NCI-H146 (cell line): ENCODE measurements around the gene RXRB.

Experiments
- DNase-seq: peaks from one replicate; lab custom pipeline; 2025; lab: John Stamatoyannopoulos, UW

RXRB gene

DNA sequence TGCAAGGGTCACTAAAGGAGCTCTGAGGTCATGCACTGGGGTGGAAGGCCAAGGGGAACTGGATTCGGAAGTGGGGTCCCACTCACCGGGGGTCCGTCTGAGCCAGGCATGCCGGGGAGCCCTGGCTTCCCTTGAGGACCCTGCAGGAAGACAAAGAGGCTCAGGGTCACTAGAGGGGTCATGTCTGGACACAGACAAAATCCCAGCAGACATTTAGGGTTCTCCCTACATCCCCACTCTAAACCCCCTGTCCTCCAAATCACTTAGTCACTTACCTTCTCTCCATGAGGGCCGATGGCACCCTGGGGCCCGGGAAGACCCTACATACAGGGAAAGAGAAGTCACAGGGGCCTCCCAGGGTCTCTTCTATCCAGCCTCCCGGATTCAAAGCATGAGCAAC, 23.6 kb downstream of the RXRB start:
- no peak for DNase-seq

DNA sequence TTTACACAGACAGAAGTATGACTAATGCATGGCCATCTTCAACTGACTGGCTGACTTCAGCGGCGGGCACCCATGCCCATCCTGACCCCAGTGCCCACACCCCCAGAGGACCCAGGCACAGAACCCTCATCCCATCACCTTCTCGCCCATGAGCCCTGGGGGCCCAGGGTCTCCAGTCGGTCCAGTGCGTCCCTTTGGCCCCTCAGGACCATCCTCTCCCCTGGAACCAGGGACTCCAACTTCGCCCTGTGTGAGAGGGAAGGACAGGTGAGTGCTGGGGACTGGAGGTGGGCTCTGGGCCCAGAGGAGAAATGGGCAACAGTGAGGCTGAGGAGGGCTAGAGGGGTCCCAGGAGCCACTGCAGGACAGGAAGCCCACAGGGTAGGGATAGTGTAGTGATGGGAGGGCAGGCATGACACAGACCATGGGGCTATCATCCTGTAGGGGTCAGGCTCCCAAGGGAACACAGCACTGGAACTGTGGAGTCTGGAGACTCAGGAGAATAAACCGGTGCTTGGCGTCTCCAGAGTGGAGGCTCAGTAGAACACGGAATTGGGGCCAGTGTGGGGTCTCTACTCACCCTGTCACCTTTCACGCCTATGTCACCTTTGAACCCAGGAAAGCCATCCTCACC, 24.9 kb downstream of the RXRB start:
- DNase-seq, result no peak

DNA sequence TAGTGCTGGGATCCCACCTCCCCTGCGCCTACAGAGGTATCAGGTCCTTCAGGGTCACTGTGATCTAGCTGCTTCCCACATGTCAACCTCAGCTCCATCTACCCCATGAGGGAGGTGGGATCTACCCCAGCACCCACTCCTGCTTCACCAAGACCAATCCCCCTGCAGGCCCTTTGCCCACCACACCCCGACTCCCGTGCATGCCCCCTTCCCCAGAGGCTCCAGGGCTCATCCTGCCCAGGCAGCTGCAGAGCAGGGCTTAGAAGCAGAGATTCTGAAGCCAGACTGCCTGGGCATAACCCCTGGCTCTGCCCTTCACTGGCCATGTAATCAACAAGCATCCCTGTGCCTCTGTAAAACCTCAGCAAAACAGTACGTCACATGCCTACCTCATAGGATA, 25.7 kb downstream of the RXRB start:
- DNase-seq, result no peak

DNA sequence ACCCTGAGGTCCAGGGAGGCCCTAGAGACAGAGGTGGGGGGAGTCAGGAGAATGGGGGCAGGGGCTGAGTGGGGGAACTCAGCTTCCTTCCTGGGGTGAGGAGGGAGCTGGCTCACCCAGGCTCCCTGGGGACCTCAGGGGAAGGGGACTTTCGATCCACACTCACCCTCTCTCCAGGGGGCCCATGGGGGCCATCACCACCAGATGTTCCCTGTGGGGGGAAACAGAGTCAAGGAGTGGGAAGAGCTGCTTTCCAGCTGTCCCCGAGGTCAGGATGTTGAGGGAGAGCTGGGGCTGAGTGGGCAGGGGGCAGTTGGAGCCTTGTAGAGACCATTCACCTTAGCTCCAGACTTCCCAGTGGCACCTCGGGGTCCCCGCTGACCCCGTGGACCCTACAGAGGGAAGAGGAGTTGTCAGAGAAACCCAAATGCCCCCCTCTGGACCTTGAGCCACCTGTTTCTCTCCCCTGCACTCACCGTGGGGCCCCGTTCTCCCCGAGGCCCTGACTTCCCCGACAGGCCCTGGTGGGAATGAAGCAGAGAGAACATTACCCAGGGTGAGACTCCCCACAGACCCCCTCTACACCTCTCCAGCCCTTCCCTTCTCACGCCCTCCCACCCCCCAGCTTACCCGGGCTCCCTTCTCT, 26.8 kb downstream of the RXRB start:
- no peak for DNase-seq

DNA sequence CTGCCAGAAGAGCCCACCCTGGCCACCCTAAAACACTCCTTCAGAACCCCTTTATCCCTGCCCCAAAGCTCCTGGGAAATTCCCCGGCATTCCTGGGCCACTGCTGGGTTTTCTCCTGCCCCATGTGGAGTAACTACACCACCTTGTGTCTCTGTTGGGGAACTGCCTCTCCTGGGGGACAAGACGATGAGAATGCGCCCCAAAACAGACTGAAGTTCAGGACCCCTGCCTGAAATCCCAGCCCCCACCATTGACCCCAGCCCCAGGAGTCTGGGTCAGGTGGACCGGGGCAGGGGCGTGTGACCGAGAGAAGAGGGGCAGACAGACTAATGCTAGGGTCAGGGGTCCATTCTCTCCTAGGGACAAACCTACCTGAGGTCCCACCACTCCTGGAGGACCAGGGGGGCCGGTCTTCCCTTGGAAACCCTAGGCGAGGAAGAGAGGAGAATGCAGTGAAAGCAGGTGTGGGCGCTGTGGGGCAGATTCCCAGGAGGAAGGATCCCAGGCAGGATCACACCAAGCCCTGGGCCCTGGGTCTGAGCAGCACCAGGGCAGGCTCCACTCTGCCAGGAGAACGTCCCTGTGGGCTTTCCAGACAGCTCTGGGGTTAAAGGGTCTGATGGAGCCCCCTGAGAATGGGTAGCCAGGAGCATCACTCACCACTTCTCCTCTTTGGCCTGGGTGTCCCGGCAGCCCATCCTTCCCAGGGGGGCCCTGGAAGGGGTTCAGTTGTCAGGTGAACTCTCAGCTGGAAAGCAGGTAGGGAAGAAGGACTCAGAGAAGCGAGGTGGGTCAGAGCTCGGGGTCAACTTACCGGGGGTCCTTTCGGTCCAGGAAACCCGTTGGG, 27.6 kb downstream of the RXRB start:
- no peak for DNase-seq

DNA sequence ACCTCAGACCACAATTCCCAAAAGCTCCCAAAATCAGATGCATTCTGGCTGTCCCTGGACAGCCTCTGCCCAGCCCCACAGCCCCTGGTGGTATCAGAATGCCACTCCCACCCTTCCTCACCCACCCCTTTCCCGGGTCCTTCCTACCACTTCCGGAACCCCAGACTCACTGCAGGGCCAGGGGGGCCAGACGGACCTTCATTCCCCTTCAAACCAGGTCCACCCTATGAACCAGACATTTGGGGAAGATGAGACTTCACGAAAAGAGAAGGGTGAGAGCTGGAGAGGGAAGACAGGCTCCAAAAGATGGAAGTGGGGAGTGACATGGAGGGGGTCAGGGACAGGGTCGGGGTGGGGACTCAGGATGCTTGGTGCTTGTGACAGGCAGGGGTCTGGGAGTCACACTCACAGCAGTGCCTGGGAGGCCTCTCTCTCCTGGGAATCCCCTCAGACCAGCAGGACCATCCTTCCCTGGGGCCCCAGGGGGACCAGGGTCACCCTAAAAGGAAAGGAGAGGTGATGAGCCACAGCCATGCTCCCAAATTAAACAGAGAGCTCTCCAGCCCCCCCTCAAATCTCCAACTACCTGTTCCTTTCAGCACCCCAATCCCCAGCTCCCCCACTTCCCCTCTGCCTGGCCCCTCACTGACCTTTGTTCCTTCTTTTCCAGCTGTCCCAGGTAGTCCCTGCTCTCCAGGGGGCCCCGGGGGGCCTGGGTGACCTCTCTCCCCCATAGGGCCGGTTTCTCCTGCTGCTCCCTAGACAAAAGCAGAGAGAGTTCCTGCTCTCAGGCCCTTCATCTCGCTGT, 28.4 kb downstream of the RXRB start:
- DNase-seq, result no peak

DNA sequence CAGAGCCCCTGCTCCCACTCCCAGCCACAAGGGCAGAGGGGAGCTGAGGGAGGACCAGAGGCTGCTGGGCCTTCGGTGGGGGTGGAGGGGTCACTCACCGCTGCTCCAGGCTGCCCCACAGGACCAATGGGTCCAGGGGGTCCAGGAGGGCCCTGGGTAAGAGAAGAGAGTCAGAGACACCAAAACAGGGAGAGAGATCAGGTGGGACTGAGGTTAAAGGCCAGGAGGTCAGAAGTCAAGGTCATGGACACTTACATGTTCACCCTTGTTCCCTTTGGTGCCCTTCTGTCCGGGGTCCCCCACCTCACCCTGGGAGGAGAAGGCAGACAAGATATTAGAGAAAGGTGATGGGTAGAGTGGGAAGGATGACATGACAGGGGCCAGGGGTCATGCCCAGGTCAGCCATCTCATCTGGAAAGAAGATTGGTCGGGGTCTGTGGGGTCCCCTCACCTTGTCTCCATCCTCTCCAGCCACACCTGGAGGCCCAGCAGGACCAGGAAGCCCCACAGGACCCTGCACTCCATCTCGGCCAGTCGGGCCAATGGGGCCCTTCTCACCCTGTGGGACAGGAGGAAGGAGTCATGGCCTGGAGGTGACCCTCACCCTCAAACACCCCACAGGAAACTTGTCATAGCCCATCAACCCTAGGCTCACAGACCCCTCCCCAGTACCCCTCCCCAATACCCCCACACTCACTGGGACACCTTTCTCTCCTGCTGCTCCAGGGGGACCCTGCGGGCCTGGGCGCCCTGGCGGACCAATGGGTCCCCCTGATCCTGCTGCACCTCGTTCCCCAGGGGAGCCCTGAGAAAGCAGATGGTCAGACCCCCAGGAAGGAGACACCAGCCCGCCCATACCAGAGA, 29.2 kb downstream of the RXRB start:
- no peak for DNase-seq

DNA sequence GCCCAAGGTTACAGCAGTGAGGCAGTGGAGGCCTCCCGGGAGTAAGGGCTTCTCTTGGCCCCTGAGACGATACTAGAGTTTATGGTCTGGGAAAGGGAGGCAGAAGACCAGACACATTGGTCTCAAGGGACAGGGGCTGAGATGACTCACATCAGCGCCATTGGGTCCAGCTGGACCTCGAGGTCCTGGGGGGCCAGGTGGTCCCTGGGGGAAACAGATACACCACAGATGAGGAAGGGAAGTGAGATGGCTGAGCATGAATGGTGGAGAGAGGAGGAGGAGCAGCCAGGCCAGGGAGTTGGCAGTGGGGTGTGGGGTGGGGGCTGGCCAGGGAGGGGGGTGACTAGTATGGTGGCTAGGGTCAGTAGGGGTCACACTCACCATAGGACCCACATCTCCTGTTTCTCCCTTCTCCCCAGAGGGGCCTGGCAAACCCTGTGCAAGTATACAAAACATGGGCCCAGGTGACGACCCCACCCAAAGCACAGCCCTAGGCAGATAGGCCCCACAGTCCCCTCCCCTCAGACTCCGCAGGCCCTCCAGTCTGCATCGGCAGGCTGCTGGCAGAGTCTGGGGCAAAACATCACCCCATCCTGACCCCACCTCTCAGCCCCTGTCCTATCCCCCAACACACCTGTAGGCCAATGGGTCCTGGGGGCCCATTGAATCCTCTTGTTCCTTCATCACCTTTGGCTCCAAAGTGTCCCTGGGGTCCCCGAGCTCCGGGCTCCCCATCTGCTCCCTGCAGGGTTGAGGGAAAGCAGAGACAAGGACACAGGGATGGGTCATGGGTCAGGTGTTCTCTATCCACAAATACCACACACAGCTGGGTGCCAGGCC, 30.1 kb downstream of the RXRB start:
- DNase-seq, result no peak

DNA sequence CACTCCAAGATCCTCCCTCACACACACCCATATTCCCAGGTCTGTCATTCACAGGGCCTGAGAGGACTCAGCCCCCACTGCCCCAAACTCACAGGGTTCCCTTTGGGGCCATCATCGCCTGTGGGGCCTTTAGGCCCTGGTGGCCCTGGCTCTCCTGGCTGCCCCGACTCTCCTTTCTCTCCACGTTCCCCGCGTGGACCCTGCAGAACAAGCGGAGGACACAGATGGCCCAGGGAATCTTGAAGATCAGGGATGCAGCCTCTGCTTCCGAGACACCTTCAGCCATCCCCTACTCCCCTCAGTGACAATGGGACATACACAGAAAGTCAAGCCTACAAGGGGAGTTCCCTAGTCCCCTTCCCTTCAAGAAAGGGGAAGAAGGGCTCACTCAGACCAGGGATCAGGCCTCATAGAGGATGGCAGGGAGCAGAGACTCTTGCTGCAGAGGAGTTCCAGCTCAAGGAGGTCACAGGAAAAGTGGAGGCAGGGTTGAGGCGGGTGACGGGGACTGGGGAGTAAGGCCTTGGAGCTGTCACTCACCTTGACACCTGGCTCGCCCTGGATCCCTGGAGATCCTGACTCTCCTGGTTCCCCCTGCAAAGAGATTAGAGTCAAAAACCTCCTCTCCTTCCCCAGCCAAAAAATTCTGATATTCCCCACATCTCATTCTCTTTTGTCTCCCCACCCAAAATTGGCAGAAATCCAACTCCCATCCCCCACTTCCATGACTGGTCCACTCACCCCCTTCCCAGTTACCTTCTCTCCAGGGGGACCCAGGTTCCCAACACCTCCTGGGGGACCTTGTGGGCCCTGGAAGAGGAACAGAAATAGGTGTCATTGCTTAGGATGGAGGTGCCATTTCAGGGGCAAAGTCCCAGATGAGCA, 30.9 kb downstream of the RXRB start:
- DNase-seq, result no peak

DNA sequence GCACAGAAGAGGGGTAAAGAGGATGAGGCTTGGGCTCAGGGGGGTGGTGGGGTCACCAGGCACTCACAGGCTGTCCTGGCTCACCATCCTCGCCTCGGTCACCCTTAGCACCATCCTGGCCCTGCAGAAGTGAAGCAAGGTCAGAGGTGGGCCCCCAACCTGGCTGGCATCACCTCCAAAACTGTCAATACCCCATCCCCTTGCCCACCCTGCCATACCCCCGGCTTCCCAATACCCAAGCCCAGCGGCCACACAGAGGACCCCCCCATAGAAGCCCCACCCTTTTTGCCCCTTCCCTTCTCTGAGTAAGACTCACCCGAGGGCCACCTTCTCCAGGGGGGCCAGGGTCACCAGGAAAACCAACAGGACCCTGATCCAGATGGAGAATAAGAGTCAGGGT, 31.8 kb downstream of the RXRB start:
- no peak for DNase-seq

DNA sequence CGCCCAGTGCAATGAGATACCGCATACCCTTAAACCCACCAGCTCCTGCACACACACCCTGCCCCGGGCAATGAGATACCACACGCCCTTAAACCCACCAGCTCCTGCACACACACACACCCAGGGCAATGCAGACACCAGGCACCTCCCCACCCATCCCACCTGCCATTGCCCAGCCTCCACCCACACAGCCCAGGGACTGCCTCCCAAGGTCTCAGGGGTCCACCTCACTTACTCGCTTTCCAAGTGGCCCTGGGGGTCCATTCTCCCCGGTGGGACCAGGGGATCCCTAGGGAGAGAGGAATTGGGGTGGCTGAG, 32.2 kb downstream of the RXRB start:
- DNase-seq, result no peak

DNA sequence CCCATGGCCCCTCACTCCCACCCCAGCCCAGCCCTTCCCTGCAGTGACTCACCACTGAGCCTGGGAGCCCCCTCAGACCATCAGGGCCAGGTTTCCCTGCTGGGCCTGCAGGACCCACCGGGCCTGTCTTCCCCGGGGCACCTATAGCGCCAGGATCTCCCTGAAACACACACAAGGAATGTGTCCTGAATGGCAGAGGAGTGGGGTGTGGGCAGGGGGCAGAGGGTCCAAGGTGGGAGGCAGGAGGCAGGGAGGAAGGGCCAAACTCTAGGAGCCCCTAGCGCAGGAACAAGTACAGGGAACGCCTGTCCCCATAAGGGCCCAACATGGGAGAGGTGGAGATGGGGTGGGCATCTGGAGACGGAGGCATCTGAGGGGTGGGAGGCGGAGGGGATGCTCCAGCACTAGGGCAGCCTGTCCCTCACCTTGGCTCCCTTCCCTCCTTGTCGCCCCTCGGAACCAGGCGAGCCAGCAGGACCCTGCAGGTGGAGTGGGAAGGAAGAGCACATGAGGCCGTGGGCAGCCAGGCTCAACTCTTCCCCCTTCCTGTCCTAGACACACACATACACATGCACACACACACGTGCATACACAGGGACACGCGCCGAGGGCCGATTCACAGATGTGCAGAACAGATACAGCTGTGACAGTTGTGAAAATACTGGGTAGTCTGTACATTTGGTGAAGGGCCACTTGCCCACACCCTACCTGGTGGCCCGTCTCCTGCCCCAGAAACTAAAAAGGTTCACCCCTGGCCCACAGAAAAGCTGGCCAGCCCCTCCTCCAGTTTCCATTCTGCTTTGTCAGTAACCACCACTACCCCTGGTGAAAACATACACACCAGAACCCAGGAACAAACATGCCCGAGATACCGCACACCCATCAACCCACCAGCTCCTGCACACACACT, 32.8 kb downstream of the RXRB start:
- no peak for DNase-seq

DNA sequence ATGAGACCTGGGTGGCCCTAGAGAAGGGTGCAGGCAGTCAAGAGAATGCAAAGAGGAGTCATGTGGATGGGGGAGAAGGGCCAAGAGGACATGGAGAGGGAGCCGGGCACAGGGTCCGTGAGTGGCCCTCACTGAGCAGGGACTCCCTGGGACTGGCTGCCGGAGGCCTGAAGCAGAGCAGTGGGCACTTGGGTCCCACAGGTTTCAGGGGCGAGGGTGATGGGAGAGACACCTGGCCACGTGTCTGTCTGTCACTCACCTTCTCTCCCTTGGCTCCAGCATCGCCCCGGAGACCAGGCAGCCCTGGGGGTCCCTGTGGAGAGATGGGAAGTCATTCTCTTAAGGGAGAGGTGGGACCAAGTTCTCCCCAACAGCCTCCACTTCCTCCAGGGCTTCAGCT, 33.7 kb downstream of the RXRB start:
- DNase-seq, result no peak

DNA sequence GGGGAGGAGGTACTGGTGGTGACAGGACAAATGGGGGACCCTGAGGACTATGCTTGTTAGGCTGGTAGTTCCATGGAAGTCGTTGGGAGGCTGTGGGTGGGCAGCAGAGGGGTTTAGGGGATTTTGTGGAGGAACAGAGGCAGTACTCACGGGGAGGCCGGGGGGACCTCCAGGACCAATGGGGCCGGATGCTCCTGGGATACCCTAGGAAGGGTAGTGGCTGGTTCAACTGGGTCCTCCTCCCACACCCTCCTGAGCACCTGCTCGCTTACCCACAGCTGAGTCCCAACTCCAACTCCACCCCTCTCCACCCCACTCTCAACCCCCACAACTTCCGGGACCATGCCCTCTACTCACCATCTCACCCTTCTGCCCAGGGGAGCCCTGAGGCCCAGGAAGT, 34.1 kb downstream of the RXRB start:
- DNase-seq, result no peak

DNA sequence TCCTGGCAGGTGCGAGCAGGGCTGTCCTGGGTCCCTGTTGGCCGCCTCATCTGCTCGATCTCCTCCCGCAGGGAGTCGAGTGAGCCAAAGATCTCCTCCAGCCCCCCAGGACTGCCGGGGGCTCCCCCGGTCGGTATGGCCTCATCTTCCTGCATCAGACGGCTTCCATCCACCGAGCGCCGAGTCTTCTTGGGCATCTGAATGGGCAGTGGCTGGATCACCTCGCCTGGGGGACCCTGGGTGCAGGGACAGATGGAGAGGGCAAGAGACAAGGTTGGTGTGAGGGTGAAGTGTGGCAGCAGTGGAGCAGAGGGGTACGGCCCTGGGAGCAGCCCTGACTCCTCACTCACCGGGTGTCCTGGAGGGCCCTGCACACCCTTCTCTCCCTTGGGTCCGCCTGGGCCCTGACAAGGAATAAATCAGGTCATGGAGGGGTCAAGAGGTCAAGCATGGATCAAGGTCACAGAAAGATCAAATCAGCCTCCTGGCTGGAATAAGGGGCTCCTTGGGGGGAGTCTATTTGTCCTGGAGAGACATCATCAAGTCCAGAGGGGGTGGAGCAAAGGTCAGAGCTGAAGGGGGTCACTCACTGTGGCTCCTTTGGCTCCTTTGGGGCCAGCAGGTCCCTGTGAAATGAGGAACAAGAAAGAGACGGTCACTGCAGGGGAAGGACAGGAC, 34.7 kb downstream of the RXRB start:
- no peak for DNase-seq

DNA sequence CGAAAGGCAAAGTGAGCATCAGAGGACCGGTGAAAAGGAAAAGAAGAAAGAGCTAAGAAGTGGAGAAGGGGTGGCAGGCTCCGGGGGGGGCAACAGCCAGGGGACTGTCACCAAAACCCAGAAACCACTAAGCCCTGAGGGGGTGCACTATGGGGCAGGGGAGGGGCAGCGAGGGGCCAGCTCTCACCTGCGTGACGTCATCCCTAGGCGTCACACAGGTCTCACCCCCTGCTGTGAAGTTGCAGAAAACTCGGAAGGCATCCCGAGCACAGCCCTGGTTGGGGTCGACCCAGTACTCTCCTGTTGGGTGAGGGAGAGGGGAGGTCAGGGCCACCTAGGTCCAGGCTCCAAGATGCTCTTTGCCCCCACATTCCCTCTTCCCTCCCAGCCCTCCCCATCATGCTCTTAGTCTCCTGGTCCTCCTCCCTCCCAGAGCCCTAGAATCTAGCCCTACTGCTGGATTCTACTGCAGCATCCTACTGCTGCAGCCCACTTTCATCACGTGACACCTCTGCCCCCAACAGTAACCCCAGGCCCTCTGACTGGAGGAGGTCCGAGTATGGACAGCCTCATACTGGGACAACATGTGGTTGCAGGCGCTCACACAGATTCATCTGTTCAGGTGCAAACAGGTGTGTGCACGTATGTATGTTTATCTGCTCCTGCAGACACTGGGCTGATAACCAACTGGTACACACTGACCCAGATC, 35.6 kb downstream of the RXRB start:
- peak; percentile 4 for DNase-seq

DNA sequence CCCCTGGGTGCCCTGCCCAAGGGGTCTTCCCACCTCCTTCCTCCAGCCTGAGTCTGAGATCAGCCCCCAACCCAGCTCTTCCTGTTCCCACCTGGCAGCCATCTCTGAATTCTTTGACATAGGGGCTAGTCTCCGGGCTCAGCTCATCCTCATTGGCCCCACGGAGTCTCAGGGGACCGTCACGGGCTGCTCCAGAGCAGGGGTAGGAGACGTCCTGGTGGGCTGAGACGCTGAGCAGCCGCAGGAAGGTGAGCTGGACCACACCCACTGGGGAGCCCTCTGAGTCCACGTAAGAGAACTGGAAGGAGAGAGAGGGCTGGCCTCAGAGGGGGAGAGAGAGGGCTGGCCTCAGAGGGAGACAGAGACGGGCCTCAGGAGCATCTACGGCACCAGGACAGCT, 36.3 kb downstream of the RXRB start:
- no peak for DNase-seq
